ENCODE measurements around the gene LRP1B.

The LRP1B gene

GRCh38 chr2:142131010-142131669 is at the start of gene LRP1B:
Gene LRP1B (minus strand): TSS chr2:142131016. CDS start chr2:142130729, 287 bp downstream.
- no peak for TF ChIP-seq ZNF274 (IDR thresholded peaks at IDR 0.05; ENCODE audit: low read depth, low read length)
- H3K4me3 ChIP-seq (ENCODE audit: low read length), result peak within 1 kb of the TSS; percentile 68

GRCh38 chr2:142179686-142180085 is 48.9 kb upstream of the LRP1B start:
- H3K4me3 ChIP-seq (ENCODE audit: low read length), result no peak overlapping the region
- TF ChIP-seq ZNF274 (IDR thresholded peaks at IDR 0.05; ENCODE audit: low read depth, low read length), result no peak

GRCh38 chr2:142178604-142179003 is 47.8 kb upstream of the LRP1B start:
- no peak for TF ChIP-seq ZNF274 (IDR thresholded peaks at IDR 0.05; ENCODE audit: low read depth, low read length)
- no peak overlapping the region for H3K4me3 ChIP-seq (ENCODE audit: low read length)

GRCh38 chr2:142176941-142177340 is 46.1 kb upstream of the LRP1B start:
- TF ChIP-seq ZNF274 (IDR thresholded peaks at IDR 0.05; ENCODE audit: low read depth, low read length), result no peak

GRCh38 chr2:142175813-142176338 is 45.1 kb upstream of the LRP1B start:
- no peak overlapping the region for H3K4me3 ChIP-seq (ENCODE audit: low read length)
- no peak for TF ChIP-seq ZNF274 (IDR thresholded peaks at IDR 0.05; ENCODE audit: low read depth, low read length)

More at GRCh38 chr2:142176941-142177340, 46.1 kb upstream of the LRP1B start:
- no peak overlapping the region for H3K4me3 ChIP-seq (ENCODE audit: low read length)

- TF ChIP-seq ZNF274 (IDR thresholded peaks at IDR 0.05; ENCODE audit: low read depth, low read length), result no peak
- H3K4me3 ChIP-seq (ENCODE audit: low read length), result no peak overlapping the region
Observed at GRCh38 chr2:142174176-142174575, 43.4 kb upstream of the LRP1B start.

- H3K4me3 ChIP-seq (ENCODE audit: low read length), result no peak overlapping the region
- no peak for TF ChIP-seq ZNF274 (IDR thresholded peaks at IDR 0.05; ENCODE audit: low read depth, low read length)
Observed at GRCh38 chr2:142170847-142171246, 40.0 kb upstream of the LRP1B start.

- TF ChIP-seq ZNF274 (IDR thresholded peaks at IDR 0.05; ENCODE audit: low read depth, low read length), result no peak
- no peak overlapping the region for H3K4me3 ChIP-seq (ENCODE audit: low read length)
Observed at GRCh38 chr2:142165790-142166189, 35.0 kb upstream of the LRP1B start.

GRCh38 chr2:142153601-142154000 is 22.8 kb upstream of the LRP1B start:
- TF ChIP-seq ZNF274 (IDR thresholded peaks at IDR 0.05; ENCODE audit: low read depth, low read length), result no peak
- no peak overlapping the region for H3K4me3 ChIP-seq (ENCODE audit: low read length)

- H3K4me3 ChIP-seq (ENCODE audit: low read length), result no peak overlapping the region
- no peak for TF ChIP-seq ZNF274 (IDR thresholded peaks at IDR 0.05; ENCODE audit: low read depth, low read length)
Observed at GRCh38 chr2:142150453-142150852, 19.6 kb upstream of the LRP1B start.

GRCh38 chr2:142144547-142144946 is 13.7 kb upstream of the LRP1B start:
- no peak for TF ChIP-seq ZNF274 (IDR thresholded peaks at IDR 0.05; ENCODE audit: low read depth, low read length)
- no peak overlapping the region for H3K4me3 ChIP-seq (ENCODE audit: low read length)

- H3K4me3 ChIP-seq (ENCODE audit: low read length), result no peak overlapping the region
- TF ChIP-seq ZNF274 (IDR thresholded peaks at IDR 0.05; ENCODE audit: low read depth, low read length), result no peak
Observed at GRCh38 chr2:142142595-142142994, 11.8 kb upstream of the LRP1B start.

- no peak for TF ChIP-seq ZNF274 (IDR thresholded peaks at IDR 0.05; ENCODE audit: low read depth, low read length)
- no peak overlapping the region for H3K4me3 ChIP-seq (ENCODE audit: low read length)
Observed at GRCh38 chr2:142140434-142140845, 9.6 kb upstream of the LRP1B start.

- no peak for TF ChIP-seq ZNF274 (IDR thresholded peaks at IDR 0.05; ENCODE audit: low read depth, low read length)
- no peak overlapping the region for H3K4me3 ChIP-seq (ENCODE audit: low read length)
Observed at GRCh38 chr2:142139384-142139783, 8.6 kb upstream of the LRP1B start.

GRCh38 chr2:142136571-142136970 is 5.8 kb upstream of the LRP1B start:
- TF ChIP-seq ZNF274 (IDR thresholded peaks at IDR 0.05; ENCODE audit: low read depth, low read length), result no peak
- no peak overlapping the region for H3K4me3 ChIP-seq (ENCODE audit: low read length)

- TF ChIP-seq ZNF274 (IDR thresholded peaks at IDR 0.05; ENCODE audit: low read depth, low read length), result no peak
- H3K4me3 ChIP-seq (ENCODE audit: low read length), result no peak overlapping the region
Observed at GRCh38 chr2:142134911-142135310, 4.1 kb upstream of the LRP1B start.

All from GM08714 (cell line).